GM12878 (cell line): ENCODE data around the gene PPP4R4. TPM values are rescaled to one million over a fixed set of nuclear protein-coding genes. Genes with fewer than 3 reads are reported as not detected.

ENCODE experiments used
- ATAC-seq: fragments of 200-7000 bp; cut with Tn5 transposase; 3 replicates; pipeline ENCODE4 v1.9.1; 2020; ENCODE audit warnings: mild to moderate bottlenecking, moderate library complexity
- BruUV-seq: library from RNA; stranded (reverse); fragments of 400-500 nt; replicated peaks from 2 replicates; lab custom pipeline; 2021; lab: Mats Ljungman, UMichigan
- CTCF ChIA-PET: fragments of 300-600 bp; sonication (Branson Sonifier 250); formaldehyde crosslinking; extraction: SDS; loops from one replicate; lab custom pipeline; 2021; ENCODE audit warnings: inconsistent platforms; lab: Yijun Ruan, JAX
- POLR2A ChIA-PET: fragments of 350-600 bp; formaldehyde crosslinking; extraction: SDS; loops from one replicate; lab custom pipeline; 2021; ENCODE audit warnings: inconsistent platforms; lab: Charles Lee
- RAD21 ChIA-PET: fragments of 300-600 bp; sonication (Branson Sonifier 250); formaldehyde crosslinking; loops from one replicate; lab custom pipeline; 2023; ENCODE audit warnings: antibody characterized with exemption; ENCODE audit not compliant: unreplicated experiment; lab: Charles Lee
- SMC1A ChIA-PET: fragments of 300-600 bp; sonication (Branson Sonifier 250); formaldehyde crosslinking; loops from one replicate; lab custom pipeline; 2023; ENCODE audit not compliant: unreplicated experiment, uncharacterized antibody; lab: Charles Lee
- DNase-seq: peaks from one replicate; pipeline ENCODE4 v3.0.0-alpha.2; 2011; ENCODE audit warnings: low read depth, low spot score
- FAIRE-seq: peaks from 3 replicates; lab custom pipeline; 2011; peaks lifted over from hg19 to GRCh38; lab: Jason Lieb, UNC
- H2AFZ ChIP-seq: 2 replicates; pipeline ENCODE4 v1.6.0; 2011; ENCODE audit warnings: low read depth, low read length, control low read depth; ENCODE audit not compliant: control insufficient read depth
- H3K27ac ChIP-seq: 2 replicates; pipeline ENCODE4 v1.5.1; 2011; ENCODE audit warnings: control low read depth; ENCODE audit not compliant: control insufficient read depth, insufficient read depth
- H3K27me3 ChIP-seq, 2 experiments: replicated peaks in 1 of 2; 2 replicates each; pipeline versions ENCODE4 v1.6.0 to v1.6.1; 2011; ENCODE audit warnings: low read length in 1 of 2; ENCODE audit not compliant: control insufficient read depth in 2 of 2, insufficient read depth in 2 of 2
- H3K36me3 ChIP-seq, 2 experiments: 2 replicates each; pipeline ENCODE4 v1.5.1; 2011; ENCODE audit warnings: low read length in 1 of 2; ENCODE audit not compliant: control insufficient read depth in 2 of 2, insufficient read depth in 2 of 2
- H3K4me1 ChIP-seq: 2 replicates; pipeline ENCODE4 v1.6.1; 2011; ENCODE audit warnings: mild to moderate bottlenecking, low read length, moderate library complexity, mixed read lengths; ENCODE audit not compliant: control insufficient read depth, insufficient read depth
- H3K4me2 ChIP-seq: 2 replicates; pipeline ENCODE4 v1.6.0; 2011; ENCODE audit warnings: control low read depth; ENCODE audit not compliant: control insufficient read depth, insufficient read depth
- H3K4me3 ChIP-seq: fragments of 200-600 bp; sonication (generic); 2 replicates; pipeline ENCODE4 v1.5.1; 2016
- H3K79me2 ChIP-seq: 2 replicates; pipeline ENCODE4 v1.6.0; 2011; ENCODE audit warnings: low read length; ENCODE audit not compliant: control insufficient read depth, insufficient read depth
- H3K9ac ChIP-seq: 2 replicates; pipeline ENCODE4 v1.8.0; 2011; ENCODE audit warnings: low read length, control low read depth, mixed read lengths; ENCODE audit not compliant: control insufficient read depth, insufficient read depth
- H3K9me3 ChIP-seq: replicated peaks from 3 replicates; pipeline ENCODE4 v1.5.1; 2011; ENCODE audit warnings: mild to moderate bottlenecking, low read length; ENCODE audit not compliant: control insufficient read depth, insufficient read depth
- H4K20me1 ChIP-seq: 2 replicates; pipeline ENCODE4 v1.6.0; 2011; ENCODE audit not compliant: control insufficient read depth, insufficient read depth
- ATF7 ChIP-seq: fragments of 450-650 bp; IDR thresholded peaks from 2 replicates; pipeline ENCODE4 v1.6.1; 2016; ENCODE audit warnings: low read depth, mild to moderate bottlenecking
- ESRRA ChIP-seq: IDR thresholded peaks from 2 replicates; pipeline ENCODE4 v1.6.1; 2012; ENCODE audit warnings: mild to moderate bottlenecking, low read length, improper control_type of control experiment
- GABPA ChIP-seq: IDR thresholded peaks from 2 replicates; pipeline ENCODE4 v1.6.1; 2014; ENCODE audit warnings: antibody characterized with exemption, low read depth, mild to moderate bottlenecking, inconsistent platforms
- KAT2A ChIP-seq: conservative IDR thresholded peaks from 2 replicates; pipeline ENCODE4 v1.6.1; 2011; ENCODE audit warnings: low read depth, low read length; ENCODE audit not compliant: control insufficient read depth
- KLF5 ChIP-seq: fragments of 450-650 bp; IDR thresholded peaks from 2 replicates; pipeline ENCODE4 v1.6.1; 2014; ENCODE audit warnings: mild to moderate bottlenecking; ENCODE audit not compliant: partially characterized antibody
- NFXL1 ChIP-seq: fragments of 450-650 bp; IDR thresholded peaks from 2 replicates; pipeline ENCODE4 v1.6.1; 2017; ENCODE audit warnings: antibody characterized with exemption, mild to moderate bottlenecking, borderline replicate concordance
- SIX5 ChIP-seq: IDR thresholded peaks from 2 replicates; pipeline ENCODE4 v1.6.1; 2011; ENCODE audit warnings: mild to moderate bottlenecking, low read depth, low read length, moderate library complexity; ENCODE audit not compliant: severe bottlenecking
- SREBF1 ChIP-seq: IDR thresholded peaks from 2 replicates; pipeline ENCODE4 v1.6.1; 2012; ENCODE audit warnings: mild to moderate bottlenecking, low read length
- SREBF2 ChIP-seq: IDR thresholded peaks from 2 replicates; pipeline ENCODE4 v1.6.1; 2012; ENCODE audit warnings: mild to moderate bottlenecking, low read length
- YBX1 ChIP-seq: fragments of 450-650 bp; IDR thresholded peaks from 2 replicates; pipeline ENCODE4 v1.6.1; 2016; ENCODE audit warnings: antibody characterized with exemption
- ZZZ3 ChIP-seq: IDR thresholded peaks from 2 replicates; pipeline ENCODE4 v1.6.1; 2011; ENCODE audit warnings: low read depth; ENCODE audit not compliant: control insufficient read depth, insufficient read length
- WGBS: methylation state at CpG from one replicate; pipeline ENCODE4 v1.1.6; 2016; ENCODE audit warnings: low lambda C conversion rate; ENCODE audit not compliant: insufficient replicate concordance, insufficient coverage; ENCODE audit errors: missing lambda C conversion rate; 5-methylcytosine and 5-hydroxymethylcytosine counted together
- in situ Hi-C: fragments of 300-500 bp; cut with MboI; formaldehyde crosslinking; loops from 9 replicates; pipeline ENCODE4 v1.14.3; 2018; ENCODE audit warnings: mixed read lengths
- intact Hi-C: fragments of 100-400 bp; cut with micrococcal nuclease; formaldehyde crosslinking; loops from one replicate; pipeline ENCODE4 v1.14.2; 2022; ENCODE audit not compliant: unreplicated experiment
- polyA plus RNA-seq, 11 experiments: library from polyadenylated mRNA; depleted of rRNA in 4 of 11; unstranded in 6 of 11; stranded (reverse) in 5 of 11; fragments of >200 nt; fragmentation: Nextera tagmentation in 4 of 11; fragmentation: Illumina TruSeq in 1 of 11; extraction: Ambion mirVana in 4 of 11; extraction: Trizol in 1 of 11; gene quantifications; 1 replicate in 1 of 11; 2 replicates in 10 of 11; pipeline versions ENCODE4 v1.2.1 to v1.2.3, GENCODE V29; 2011 to 2016; ENCODE audit warnings: inconsistent platforms in 2 of 11, missing spikeins in 2 of 11, low read depth in 1 of 11
- total RNA-seq, 4 experiments: library from RNA; depleted of rRNA in 3 of 4; stranded (reverse); fragments of >200 nt in 3 of 4; fragmentation: Illumina TruSeq in 1 of 4; extraction: Trizol in 1 of 4; gene quantifications; 2 replicates each; pipeline versions ENCODE4 v1.2.1 to v1.2.3, GENCODE V29; 2013 to 2021
- TF ChIP-seq, protein P1 (sequence below): fragments of 450-650 bp; IDR thresholded peaks from 2 replicates; pipeline ENCODE4 v1.6.1; 2017; ENCODE audit warnings: mild to moderate bottlenecking, moderate library complexity
- TF ChIP-seq, protein P2 (sequence below): IDR thresholded peaks from 2 replicates; pipeline ENCODE4 v1.6.1; 2012; ENCODE audit warnings: low read depth, low read length, improper control_type of control experiment
- TF ChIP-seq, protein P3 (sequence below): fragments of 450-650 bp; IDR thresholded peaks from 2 replicates; pipeline ENCODE4 v1.6.1; 2017; ENCODE audit warnings: mild to moderate bottlenecking, moderate library complexity

The PPP4R4 gene
- total and polyA plus RNA-seq, 10 of the 15 experiments (the other 5 are each of a cell fraction or from before 2014, with no cell fraction given) = 0.01 to 0.13 (median 0.08) TPM; not detected in 4

DNA sequence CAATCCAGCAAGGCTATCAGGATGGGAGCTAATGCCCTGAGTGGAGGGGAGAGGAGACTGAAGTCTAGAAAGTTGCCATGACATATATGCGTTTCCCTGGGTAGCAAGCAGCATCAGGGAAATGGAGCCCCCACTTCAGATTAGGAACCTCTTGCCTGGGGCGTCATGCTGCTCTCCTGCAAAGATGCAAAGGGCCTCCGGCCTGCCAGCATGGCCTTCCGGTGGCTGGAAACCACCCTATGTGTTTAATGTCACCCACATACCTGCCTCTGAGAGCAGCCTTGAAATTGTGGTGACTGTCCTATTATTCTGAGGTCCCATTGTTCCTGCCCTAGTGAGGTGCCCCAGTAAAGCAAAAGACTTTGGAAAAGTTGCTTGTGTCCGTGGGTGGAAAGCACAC lies 34.7 kb upstream of the PPP4R4 start:
- POLR2A ChIA-PET = no interaction called here
- in situ Hi-C loops = loop anchor here (5.0 kb wide), 2 partner anchors 102 to 207 kb away; no protein-coding TSS in a partner anchor
- no peak for TF ChIP-seq ESRRA
- no peak for TF ChIP-seq KLF5
- TF ChIP-seq NFXL1 = no peak
- no peak for TF ChIP-seq ATF7
- TF ChIP-seq, protein P1, sequence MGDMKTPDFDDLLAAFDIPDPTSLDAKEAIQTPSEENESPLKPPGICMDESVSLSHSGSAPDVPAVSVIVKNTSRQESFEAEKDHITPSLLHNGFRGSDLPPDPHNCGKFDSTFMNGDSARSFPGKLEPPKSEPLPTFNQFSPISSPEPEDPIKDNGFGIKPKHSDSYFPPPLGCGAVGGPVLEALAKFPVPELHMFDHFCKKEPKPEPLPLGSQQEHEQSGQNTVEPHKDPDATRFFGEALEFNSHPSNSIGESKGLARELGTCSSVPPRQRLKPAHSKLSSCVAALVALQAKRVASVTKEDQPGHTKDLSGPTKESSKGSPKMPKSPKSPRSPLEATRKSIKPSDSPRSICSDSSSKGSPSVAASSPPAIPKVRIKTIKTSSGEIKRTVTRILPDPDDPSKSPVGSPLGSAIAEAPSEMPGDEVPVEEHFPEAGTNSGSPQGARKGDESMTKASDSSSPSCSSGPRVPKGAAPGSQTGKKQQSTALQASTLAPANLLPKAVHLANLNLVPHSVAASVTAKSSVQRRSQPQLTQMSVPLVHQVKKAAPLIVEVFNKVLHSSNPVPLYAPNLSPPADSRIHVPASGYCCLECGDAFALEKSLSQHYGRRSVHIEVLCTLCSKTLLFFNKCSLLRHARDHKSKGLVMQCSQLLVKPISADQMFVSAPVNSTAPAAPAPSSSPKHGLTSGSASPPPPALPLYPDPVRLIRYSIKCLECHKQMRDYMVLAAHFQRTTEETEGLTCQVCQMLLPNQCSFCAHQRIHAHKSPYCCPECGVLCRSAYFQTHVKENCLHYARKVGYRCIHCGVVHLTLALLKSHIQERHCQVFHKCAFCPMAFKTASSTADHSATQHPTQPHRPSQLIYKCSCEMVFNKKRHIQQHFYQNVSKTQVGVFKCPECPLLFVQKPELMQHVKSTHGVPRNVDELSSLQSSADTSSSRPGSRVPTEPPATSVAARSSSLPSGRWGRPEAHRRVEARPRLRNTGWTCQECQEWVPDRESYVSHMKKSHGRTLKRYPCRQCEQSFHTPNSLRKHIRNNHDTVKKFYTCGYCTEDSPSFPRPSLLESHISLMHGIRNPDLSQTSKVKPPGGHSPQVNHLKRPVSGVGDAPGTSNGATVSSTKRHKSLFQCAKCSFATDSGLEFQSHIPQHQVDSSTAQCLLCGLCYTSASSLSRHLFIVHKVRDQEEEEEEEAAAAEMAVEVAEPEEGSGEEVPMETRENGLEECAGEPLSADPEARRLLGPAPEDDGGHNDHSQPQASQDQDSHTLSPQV = no peak
- TF ChIP-seq, protein P2, sequence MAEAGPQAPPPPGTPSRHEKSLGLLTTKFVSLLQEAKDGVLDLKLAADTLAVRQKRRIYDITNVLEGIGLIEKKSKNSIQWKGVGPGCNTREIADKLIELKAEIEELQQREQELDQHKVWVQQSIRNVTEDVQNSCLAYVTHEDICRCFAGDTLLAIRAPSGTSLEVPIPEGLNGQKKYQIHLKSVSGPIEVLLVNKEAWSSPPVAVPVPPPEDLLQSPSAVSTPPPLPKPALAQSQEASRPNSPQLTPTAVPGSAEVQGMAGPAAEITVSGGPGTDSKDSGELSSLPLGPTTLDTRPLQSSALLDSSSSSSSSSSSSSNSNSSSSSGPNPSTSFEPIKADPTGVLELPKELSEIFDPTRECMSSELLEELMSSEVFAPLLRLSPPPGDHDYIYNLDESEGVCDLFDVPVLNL = no peak
- TF ChIP-seq SREBF2 = no peak
- TF ChIP-seq SIX5 = no peak
- no peak for TF ChIP-seq GABPA
- TF ChIP-seq, protein P3, sequence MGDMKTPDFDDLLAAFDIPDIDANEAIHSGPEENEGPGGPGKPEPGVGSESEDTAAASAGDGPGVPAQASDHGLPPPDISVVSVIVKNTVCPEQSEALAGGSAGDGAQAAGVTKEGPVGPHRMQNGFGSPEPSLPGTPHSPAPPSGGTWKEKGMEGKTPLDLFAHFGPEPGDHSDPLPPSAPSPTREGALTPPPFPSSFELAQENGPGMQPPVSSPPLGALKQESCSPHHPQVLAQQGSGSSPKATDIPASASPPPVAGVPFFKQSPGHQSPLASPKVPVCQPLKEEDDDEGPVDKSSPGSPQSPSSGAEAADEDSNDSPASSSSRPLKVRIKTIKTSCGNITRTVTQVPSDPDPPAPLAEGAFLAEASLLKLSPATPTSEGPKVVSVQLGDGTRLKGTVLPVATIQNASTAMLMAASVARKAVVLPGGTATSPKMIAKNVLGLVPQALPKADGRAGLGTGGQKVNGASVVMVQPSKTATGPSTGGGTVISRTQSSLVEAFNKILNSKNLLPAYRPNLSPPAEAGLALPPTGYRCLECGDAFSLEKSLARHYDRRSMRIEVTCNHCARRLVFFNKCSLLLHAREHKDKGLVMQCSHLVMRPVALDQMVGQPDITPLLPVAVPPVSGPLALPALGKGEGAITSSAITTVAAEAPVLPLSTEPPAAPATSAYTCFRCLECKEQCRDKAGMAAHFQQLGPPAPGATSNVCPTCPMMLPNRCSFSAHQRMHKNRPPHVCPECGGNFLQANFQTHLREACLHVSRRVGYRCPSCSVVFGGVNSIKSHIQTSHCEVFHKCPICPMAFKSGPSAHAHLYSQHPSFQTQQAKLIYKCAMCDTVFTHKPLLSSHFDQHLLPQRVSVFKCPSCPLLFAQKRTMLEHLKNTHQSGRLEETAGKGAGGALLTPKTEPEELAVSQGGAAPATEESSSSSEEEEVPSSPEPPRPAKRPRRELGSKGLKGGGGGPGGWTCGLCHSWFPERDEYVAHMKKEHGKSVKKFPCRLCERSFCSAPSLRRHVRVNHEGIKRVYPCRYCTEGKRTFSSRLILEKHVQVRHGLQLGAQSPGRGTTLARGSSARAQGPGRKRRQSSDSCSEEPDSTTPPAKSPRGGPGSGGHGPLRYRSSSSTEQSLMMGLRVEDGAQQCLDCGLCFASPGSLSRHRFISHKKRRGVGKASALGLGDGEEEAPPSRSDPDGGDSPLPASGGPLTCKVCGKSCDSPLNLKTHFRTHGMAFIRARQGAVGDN = no peak
- no peak for TF ChIP-seq ZZZ3
- no peak for TF ChIP-seq SREBF1
- TF ChIP-seq YBX1 = no peak
- no peak for TF ChIP-seq KAT2A

More for the DNA sequence above, 34.7 kb upstream of the PPP4R4 start:
- H4K20me1 ChIP-seq = no peaks in the 10 kb centered on the region
- 0 out of 3 replicates have a peak, but pooled peaks have one; percentile 17 for ATAC-seq
- ChIA-PET CTCF (interaction anchor here (0.7 to 8.9 kb wide), 5 partner anchors 15 to 140 kb away, joined by 3 to 221 read pairs (median 6); no protein-coding TSS in a partner anchor), SMC1A (interaction anchor here (0.6 to 4.7 kb wide), 4 partner anchors 40 to 134 kb away, joined by 3 to 73 read pairs (median 5); no protein-coding TSS in a partner anchor), RAD21 (no interaction called here)
- H3K9me3 ChIP-seq = no peaks in the 10 kb centered on the region; the same call in 2 of the 3 replicates
- H3K9ac ChIP-seq = no peak overlapping the region
- H3K36me3 ChIP-seq = no peaks in the 10 kb centered on the region
- no peak overlapping the region for H3K4me3 ChIP-seq
- intact Hi-C loops = loop anchor here (5.0 to 10.0 kb wide), 2 partner anchors 345 to 482 kb away; no protein-coding TSS in a partner anchor
- H3K27ac ChIP-seq = no peak overlapping the region
- no peaks in the 10 kb centered on the region for H3K79me2 ChIP-seq
- H3K4me1 ChIP-seq = no peaks in the 10 kb centered on the region
- H3K27me3 ChIP-seq = no peaks in the 10 kb centered on the region; a peak in 1 of 4 replicates
- 46% methylated on average over 5 of the region's 5 CpGs for WGBS
- no peak for FAIRE-seq
- DNase-seq = no peak
- H3K4me2 ChIP-seq = no peak overlapping the region
- no peak overlapping the region for H2AFZ ChIP-seq
- BruUV-seq = no TSS peak
